ENCODE data around the gene STRN.
"Not testable (repeated sequence)": the region's sequence is repeated elsewhere in the genome, so short reads cannot be mapped to it uniquely, and the experiment has no call there.

The STRN gene

DNA sequence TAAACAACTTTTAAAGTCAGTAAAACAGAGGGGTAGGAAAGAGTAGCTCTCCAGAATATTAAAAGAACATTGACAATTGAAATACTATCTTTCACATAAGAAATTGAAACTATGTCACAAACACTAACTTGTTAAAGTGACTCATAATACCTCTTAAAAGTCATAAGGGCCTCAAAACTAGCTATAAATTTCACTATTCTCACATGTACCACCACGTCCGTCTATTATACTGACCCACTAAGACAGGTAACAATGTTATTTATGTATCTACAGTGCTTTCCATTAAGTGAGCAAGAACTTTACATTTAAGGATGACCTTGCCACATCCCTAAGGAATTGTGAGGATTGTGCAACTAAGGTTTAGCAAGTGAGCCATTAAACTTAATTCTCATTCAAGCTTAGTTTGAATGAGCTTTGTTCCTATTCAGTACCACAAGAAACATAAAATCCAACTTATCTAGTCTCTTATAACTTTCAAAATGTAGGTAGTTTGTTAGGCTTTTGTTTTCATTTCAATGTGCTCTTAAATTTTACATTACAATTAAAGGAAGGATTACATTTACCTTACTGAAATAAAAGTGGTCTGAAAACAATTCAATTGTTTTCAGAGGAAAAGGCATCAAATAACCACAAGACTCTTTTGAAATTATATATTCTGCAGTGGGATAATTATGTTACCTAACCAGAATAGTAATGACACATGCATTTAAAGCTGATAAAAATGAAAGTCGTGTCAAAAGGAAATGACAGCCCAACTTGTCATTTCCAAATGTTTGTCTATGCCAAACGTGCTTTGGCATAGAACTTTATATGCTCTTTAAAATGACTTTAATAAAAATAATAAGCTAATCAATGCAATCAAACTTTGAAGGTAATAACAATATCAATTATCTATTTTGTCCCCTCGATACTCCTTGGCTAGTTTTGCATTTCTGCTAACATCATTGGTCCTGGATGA, 39.9 kb downstream of the STRN start:
- not testable (repeated sequence) for H3K36me3 ChIP-seq (ENCODE audit: insufficient read depth, low read length); H3K27me3 ChIP-seq (ENCODE audit: control insufficient read depth, insufficient read depth, low read length); H3K4me3 ChIP-seq (ENCODE audit: low read length); H3K9ac ChIP-seq (ENCODE audit: low read depth, low read length); H3K9me3 ChIP-seq (replicated peaks; ENCODE audit: low read length)
- peak overlapping the region; percentile 29 for H3K4me2 ChIP-seq (ENCODE audit: low read length)
- peaks cover 24% of the 10 kb centered on the region for H3K4me1 ChIP-seq (ENCODE audit: control insufficient read depth, insufficient read depth, low read length)

DNA sequence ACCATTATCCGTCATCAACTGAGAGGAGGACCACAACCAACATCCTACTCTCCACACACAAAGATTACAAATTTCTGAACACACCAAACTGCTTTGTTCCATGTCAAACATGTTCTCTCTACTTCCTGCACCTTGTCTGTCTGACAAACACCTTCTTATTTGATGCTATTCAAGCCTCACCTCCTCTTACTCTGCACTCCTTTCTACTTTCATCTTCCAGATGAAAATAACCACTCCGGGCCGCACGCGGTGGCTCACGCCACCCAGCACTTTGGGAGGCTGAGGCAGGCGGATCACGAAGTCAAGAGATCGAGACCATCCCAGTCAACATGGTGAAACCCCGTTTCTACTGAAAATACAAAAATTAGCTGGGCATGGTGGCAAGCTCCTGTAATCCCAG, 43.7 kb downstream of the STRN start:
- not testable (repeated sequence) for H3K36me3 ChIP-seq (ENCODE audit: insufficient read depth, low read length); H3K4me3 ChIP-seq (ENCODE audit: low read length); H3K4me2 ChIP-seq (ENCODE audit: low read length); H3K9me3 ChIP-seq (replicated peaks; ENCODE audit: low read length); H3K9ac ChIP-seq (ENCODE audit: low read depth, low read length); H3K27me3 ChIP-seq (ENCODE audit: control insufficient read depth, insufficient read depth, low read length)
- peaks cover 13% of the 10 kb centered on the region for H3K4me1 ChIP-seq (ENCODE audit: control insufficient read depth, insufficient read depth, low read length)

DNA sequence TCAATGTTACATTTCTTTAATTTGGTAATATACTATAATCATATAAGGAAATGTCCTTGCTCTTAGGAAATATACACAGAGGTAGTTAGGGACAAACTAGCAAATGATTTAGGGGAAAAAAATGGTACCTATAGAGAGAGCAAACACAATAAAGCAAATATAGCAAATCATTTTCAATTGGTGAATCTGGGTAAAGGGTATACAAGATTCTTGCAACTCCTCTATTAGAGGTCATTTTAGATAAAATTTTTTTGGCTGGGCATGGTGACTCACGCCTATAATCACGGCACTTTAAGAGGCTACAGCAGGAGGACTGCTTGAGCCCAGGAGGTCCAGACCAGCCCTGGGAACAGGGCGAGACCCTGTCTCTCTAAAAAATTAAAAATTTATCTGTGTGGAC, 44.4 kb downstream of the STRN start:
- Histone ChIP-seq H3K9me3 (replicated peaks; ENCODE audit: low read length) (no peaks in the 10 kb centered on the region), H3K4me1 (ENCODE audit: control insufficient read depth, insufficient read depth, low read length) (peaks cover 11% of the 10 kb centered on the region), H3K36me3 (ENCODE audit: insufficient read depth, low read length) (no peaks in the 10 kb centered on the region), H3K4me3 (ENCODE audit: low read length) (no peak overlapping the region), H3K4me2 (ENCODE audit: low read length) (no peak overlapping the region), H3K9ac (ENCODE audit: low read depth, low read length) (no peak overlapping the region), H3K27me3 (ENCODE audit: control insufficient read depth, insufficient read depth, low read length) (no peaks in the 10 kb centered on the region)

DNA sequence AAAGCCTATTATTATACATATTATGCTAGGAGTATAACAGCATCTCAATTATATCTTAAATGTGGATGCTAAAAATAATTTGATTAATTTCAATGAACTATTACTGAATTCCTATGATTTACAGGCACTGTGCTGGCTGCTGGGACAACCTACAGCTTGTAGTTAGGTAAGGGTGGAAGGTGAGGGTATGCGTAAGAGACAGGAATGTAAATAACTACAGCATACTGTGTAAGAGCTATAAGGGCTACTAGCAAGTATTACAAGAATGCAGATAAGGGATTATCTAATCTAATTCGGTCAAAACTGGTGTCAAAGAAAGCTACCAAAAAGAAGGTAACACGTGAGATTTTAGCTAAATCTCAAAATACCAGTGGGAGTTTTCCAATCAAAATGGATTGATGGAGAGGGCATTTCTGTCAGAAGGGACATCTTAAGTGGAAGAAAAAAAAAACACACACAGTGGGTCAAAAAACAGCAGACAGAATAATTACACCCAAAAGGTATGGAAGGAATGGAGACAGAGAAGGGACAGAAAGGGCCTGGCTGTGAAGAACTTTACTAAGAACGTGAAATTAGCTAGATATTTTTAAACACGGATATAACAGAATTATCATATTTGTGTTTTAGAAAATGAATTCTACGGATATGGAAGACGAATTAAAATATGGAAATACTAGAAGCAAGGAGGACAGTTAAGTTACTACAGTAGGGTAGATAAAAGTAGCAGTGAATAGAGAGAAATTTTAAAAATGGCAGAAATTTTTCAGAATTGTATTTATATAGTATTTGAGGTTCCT, 47.1 kb downstream of the STRN start:
- Histone ChIP-seq H3K4me2 (ENCODE audit: low read length) (no peak overlapping the region), H3K27me3 (ENCODE audit: control insufficient read depth, insufficient read depth, low read length) (no peaks in the 10 kb centered on the region), H3K9me3 (replicated peaks; ENCODE audit: low read length) (no peaks in the 10 kb centered on the region), H3K36me3 (ENCODE audit: insufficient read depth, low read length) (peaks cover 6% of the 10 kb centered on the region), H3K4me3 (ENCODE audit: low read length) (no peak overlapping the region), H3K9ac (ENCODE audit: low read depth, low read length) (no peak overlapping the region), H3K4me1 (ENCODE audit: control insufficient read depth, insufficient read depth, low read length) (no peaks in the 10 kb centered on the region)

DNA sequence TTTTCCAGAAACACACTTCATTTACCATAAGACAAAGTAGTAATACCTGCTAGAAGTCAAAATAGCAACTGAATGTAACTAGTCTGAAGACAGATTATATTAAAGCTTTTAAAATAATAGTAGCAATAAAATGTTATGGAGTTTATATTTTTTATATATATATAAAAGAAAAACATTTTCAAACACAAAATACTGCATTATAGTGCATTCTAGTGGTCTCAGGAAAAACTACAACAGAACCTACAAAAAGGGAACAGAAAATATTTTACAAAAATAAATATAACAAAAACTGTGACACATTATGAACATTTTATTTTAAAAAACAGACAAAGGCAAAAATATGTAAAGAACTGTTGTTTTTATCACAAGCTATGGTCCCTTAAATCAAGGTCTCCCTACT, 48.0 kb downstream of the STRN start:
- H3K36me3 ChIP-seq (ENCODE audit: insufficient read depth, low read length): peaks cover 6% of the 10 kb centered on the region
- no peak overlapping the region for H3K4me2 ChIP-seq (ENCODE audit: low read length)
- no peak overlapping the region for H3K9ac ChIP-seq (ENCODE audit: low read depth, low read length)
- no peaks in the 10 kb centered on the region for H3K27me3 ChIP-seq (ENCODE audit: control insufficient read depth, insufficient read depth, low read length)
- peaks cover 3% of the 10 kb centered on the region for H3K4me1 ChIP-seq (ENCODE audit: control insufficient read depth, insufficient read depth, low read length)
- no peaks in the 10 kb centered on the region for H3K9me3 ChIP-seq (replicated peaks; ENCODE audit: low read length)
- H3K4me3 ChIP-seq (ENCODE audit: low read length): no peak overlapping the region

DNA sequence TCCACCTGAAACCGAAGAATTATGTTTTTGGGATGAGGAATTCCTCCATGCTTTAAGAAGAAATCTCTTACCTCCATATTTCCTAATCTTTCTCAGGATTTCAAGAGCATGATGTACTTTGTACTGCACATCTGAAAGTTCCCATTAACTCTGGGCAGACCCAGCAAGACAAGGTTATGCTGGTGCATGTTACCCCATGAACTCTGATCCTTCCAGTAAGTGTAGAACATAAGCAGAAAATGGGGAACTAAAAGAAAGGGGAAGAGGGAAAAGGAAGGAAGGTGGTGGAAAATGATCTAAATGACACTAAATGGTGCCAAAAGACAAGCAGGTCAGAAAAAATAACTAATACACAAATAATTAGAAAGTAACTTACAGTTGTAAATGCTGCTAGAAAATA, 50.7 kb downstream of the STRN start:
- no peaks in the 10 kb centered on the region for H3K27me3 ChIP-seq (ENCODE audit: control insufficient read depth, insufficient read depth, low read length)
- no peak overlapping the region for H3K4me3 ChIP-seq (ENCODE audit: low read length)
- H3K9me3 ChIP-seq (replicated peaks; ENCODE audit: low read length): no peaks in the 10 kb centered on the region
- no peak overlapping the region for H3K4me2 ChIP-seq (ENCODE audit: low read length)
- H3K4me1 ChIP-seq (ENCODE audit: control insufficient read depth, insufficient read depth, low read length): peaks cover 13% of the 10 kb centered on the region
- peaks cover 11% of the 10 kb centered on the region for H3K36me3 ChIP-seq (ENCODE audit: insufficient read depth, low read length)
- H3K9ac ChIP-seq (ENCODE audit: low read depth, low read length): no peak overlapping the region

DNA sequence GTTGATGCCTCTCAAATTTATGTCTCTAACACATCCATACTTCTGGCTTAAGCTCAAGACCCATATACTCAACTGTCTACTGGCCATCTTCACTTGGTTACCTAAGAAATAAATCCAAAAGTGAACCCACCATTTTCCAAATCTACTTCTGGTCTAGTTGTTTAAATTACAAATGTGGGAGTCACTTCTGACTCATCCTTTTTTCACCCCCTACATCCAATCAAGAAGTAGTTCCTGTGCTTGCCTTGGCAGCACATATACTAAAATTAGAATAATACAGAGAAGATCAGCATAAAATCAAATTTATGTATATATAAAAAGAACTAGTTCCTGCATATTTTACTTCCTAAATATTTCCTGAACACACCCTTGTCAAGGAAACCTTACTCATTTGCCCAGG, 53.6 kb downstream of the STRN start:
- H3K9ac ChIP-seq (ENCODE audit: low read depth, low read length): no peak overlapping the region
- H3K36me3 ChIP-seq (ENCODE audit: insufficient read depth, low read length): peaks cover 11% of the 10 kb centered on the region
- no peak overlapping the region for H3K4me3 ChIP-seq (ENCODE audit: low read length)
- H3K27me3 ChIP-seq (ENCODE audit: control insufficient read depth, insufficient read depth, low read length): no peaks in the 10 kb centered on the region
- peaks cover 13% of the 10 kb centered on the region for H3K4me1 ChIP-seq (ENCODE audit: control insufficient read depth, insufficient read depth, low read length)
- H3K9me3 ChIP-seq (replicated peaks; ENCODE audit: low read length): no peaks in the 10 kb centered on the region
- peak overlapping the region; percentile 17 for H3K4me2 ChIP-seq (ENCODE audit: low read length)

DNA sequence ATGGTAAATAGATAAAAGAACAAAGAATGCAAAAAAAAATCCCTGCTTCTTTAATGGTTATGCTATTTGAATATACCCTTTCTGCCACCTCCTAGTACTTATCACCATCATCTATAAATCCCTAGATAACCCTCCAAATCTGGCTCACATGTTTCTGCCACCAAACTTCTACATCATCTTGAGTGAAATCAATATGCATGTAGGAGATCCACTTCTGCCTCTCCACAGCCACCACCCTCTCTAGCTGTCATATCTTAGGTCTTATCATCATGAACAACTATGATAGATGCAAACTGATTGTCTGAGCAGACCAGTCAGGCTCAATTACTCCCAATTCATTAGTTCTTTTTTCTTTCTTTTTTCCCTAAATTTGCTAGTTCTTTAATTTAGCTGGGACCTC, 55.3 kb downstream of the STRN start:
- H3K36me3 ChIP-seq (ENCODE audit: insufficient read depth, low read length): peaks cover 11% of the 10 kb centered on the region
- H3K9ac ChIP-seq (ENCODE audit: low read depth, low read length): no peak overlapping the region
- no peaks in the 10 kb centered on the region for H3K9me3 ChIP-seq (replicated peaks; ENCODE audit: low read length)
- H3K4me1 ChIP-seq (ENCODE audit: control insufficient read depth, insufficient read depth, low read length): peaks cover 13% of the 10 kb centered on the region
- H3K4me2 ChIP-seq (ENCODE audit: low read length): no peak overlapping the region
- no peaks in the 10 kb centered on the region for H3K27me3 ChIP-seq (ENCODE audit: control insufficient read depth, insufficient read depth, low read length)
- H3K4me3 ChIP-seq (ENCODE audit: low read length): no peak overlapping the region

DNA sequence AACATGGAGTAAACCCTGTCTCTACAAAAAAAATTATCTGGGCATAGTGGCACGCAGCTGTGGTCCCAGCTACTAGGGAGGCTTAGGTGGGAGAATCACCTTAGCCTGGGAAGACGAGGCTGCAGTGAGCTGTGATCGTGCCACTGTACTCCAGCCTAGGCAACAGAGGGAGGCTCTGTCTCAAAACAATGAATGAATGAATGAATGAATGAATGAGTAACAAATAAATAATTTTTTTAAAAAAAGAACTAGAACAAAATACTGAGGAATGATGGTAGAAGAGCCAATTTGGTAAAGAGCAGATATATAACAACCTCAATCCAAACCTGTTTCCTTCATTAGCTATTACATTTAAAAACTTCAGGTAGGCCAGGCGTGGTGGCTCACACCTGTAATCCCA, 60.1 kb downstream of the STRN start:
- H3K9ac ChIP-seq (ENCODE audit: low read depth, low read length): no peak overlapping the region
- H3K4me2 ChIP-seq (ENCODE audit: low read length): no peak overlapping the region
- no peak overlapping the region for H3K4me3 ChIP-seq (ENCODE audit: low read length)
- H3K36me3 ChIP-seq (ENCODE audit: insufficient read depth, low read length): no peaks in the 10 kb centered on the region
- no peaks in the 10 kb centered on the region for H3K4me1 ChIP-seq (ENCODE audit: control insufficient read depth, insufficient read depth, low read length)
- no peaks in the 10 kb centered on the region for H3K9me3 ChIP-seq (replicated peaks; ENCODE audit: low read length)
- no peaks in the 10 kb centered on the region for H3K27me3 ChIP-seq (ENCODE audit: control insufficient read depth, insufficient read depth, low read length)

DNA sequence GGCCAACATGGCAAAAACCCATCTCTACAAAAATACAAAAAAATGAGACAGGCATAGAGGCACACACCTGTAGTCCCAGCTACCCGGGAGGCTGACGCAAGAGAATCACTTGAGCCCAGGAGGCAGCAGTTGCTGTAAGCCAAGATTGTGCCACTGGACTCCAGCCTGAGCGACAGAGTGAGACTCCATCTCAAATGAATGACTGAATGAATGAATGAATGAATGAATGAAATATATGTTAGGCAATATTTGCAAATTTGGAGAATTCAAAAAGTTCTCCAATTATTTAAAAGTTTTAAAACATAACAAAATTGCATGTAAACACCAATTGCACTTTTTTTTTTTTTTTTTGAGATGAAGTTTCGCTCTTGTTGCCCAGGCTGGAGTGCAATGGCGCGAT, 61.7 kb downstream of the STRN start:
- peaks cover under 1% of the 10 kb centered on the region for H3K36me3 ChIP-seq (ENCODE audit: insufficient read depth, low read length)
- no peaks in the 10 kb centered on the region for H3K27me3 ChIP-seq (ENCODE audit: control insufficient read depth, insufficient read depth, low read length)
- no peak overlapping the region for H3K4me3 ChIP-seq (ENCODE audit: low read length)
- H3K9me3 ChIP-seq (replicated peaks; ENCODE audit: low read length): no peaks in the 10 kb centered on the region
- H3K4me2 ChIP-seq (ENCODE audit: low read length): no peak overlapping the region
- no peaks in the 10 kb centered on the region for H3K4me1 ChIP-seq (ENCODE audit: control insufficient read depth, insufficient read depth, low read length)
- no peak overlapping the region for H3K9ac ChIP-seq (ENCODE audit: low read depth, low read length)

DNA sequence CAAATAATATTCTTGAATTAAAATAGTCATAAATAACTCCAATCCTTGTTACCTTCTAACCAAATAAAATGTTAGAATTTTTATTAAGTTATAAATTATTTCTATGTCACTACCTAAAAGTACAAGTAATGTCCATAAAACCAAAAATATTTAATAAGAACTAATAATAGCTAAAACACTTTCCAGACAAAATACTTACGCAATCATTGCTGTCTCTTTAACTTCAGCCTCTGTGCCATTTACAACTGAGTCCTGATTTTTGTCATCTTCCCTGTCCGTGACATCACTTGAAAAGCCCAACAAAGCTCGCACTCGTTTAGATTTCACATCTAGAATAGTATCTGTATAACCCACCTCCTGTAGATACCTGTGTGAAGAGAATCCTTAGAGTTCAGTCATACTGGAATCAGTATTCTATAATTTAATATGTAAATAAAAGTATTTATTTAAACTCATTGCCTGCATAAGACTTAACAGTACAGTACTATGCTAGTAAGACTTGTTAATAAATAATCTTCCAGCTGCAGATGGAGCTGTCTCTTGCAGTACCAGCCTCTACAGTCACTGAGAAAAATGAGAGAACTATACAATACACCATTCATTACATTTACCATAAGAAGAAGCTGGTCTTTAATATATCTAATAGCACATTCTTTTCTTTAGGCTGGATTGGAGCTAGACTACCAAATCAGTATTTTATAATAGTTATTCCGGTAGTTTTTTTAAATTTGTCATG, 63.8 kb downstream of the STRN start:
- no peak overlapping the region for H3K9ac ChIP-seq (ENCODE audit: low read depth, low read length)
- peaks cover 3% of the 10 kb centered on the region for H3K36me3 ChIP-seq (ENCODE audit: insufficient read depth, low read length)
- H3K27me3 ChIP-seq (ENCODE audit: control insufficient read depth, insufficient read depth, low read length): no peaks in the 10 kb centered on the region
- no peak overlapping the region for H3K4me3 ChIP-seq (ENCODE audit: low read length)
- no peak overlapping the region for H3K4me2 ChIP-seq (ENCODE audit: low read length)
- H3K9me3 ChIP-seq (replicated peaks; ENCODE audit: low read length): no peaks in the 10 kb centered on the region
- no peaks in the 10 kb centered on the region for H3K4me1 ChIP-seq (ENCODE audit: control insufficient read depth, insufficient read depth, low read length)

Measured in skeletal muscle satellite cell (primary cell).